Erythroblast (primary cell): ENCODE data around the gene MCF2L2.

ENCODE experiments used
- GATA1 ChIP-seq: IDR thresholded peaks from 2 replicates; pipeline ENCODE4 v1.6.1; 2011; ENCODE audit warnings: low read depth, mild to moderate bottlenecking, control low read depth, low read length, moderate library complexity
- POLR2A ChIP-seq: IDR thresholded peaks from 2 replicates; pipeline ENCODE4 v1.6.1; 2011; ENCODE audit warnings: mild to moderate bottlenecking, low read length

DNA sequence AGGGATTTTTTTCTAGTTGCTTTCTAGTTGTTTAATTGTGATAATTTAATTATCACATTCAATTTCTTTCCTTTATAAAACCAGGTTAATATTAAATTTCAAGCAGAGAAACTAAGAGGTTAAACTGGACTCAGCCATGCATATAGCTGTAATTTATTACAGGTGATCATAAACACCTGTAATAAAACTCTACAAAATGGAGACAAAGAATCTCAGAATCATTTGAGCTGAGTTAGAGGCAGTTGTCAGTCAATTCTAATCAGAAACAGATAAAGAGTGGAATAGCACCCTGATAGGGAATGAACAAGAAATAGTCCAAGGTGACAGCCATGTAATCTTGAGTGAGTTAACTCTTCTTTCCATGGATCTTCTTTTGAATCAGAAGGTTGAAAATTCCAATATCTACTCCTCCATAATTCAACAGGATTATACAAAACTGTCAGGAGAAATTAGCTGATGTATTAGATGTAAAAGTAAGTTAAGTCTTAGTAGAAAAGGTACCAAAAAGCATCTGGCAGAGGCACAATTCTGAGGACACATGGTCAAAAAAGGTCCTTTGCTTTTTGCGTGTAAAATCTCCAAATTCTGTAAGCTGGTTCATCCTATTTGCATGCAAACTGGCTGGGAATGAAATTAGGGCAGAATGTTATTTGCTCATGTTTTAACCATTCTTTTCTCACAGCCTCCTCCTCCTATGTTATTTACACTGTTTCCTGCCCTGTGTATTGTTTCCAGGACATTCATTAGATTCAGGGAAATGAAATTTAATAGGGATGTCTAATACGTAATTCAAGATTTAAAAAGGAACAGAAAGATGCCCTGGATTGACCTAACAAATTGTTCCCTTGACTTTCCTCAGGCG, 214.8 kb downstream of the MCF2L2 start:
- TF ChIP-seq POLR2A (no peak), GATA1 (no peak)
